Measurements from ENCODE around the gene GGT1. TPM values are rescaled to one million over a fixed set of nuclear protein-coding genes. Genes with fewer than 3 reads are reported as not detected.
"Not testable (repeated sequence)": the region's sequence is repeated elsewhere in the genome, so short reads cannot be mapped to it uniquely, and the experiment has no call there.

Gene GGT1
- total RNA-seq, 2 experiments from 2014 or later, result 40.5 to 42.0 TPM

- POLR2A ChIA-PET, result no interaction called here
Observed at GRCh38 chr22:24582056-24582814, 20.8 kb upstream of the GGT1 start.

GRCh38 chr22:24583221-24584165 is 19.5 kb upstream of the GGT1 start:
- ChIA-PET POLR2A (no interaction called here), CTCF (no interaction called here)

More at GRCh38 chr22:24582056-24582814, 20.8 kb upstream of the GGT1 start:
- CTCF ChIA-PET, result no interaction called here

GRCh38 chr22:24584166-24584790 is 18.7 kb upstream of the GGT1 start:
- POLR2A ChIA-PET, result no interaction called here
- CTCF ChIA-PET, result no interaction called here

GRCh38 chr22:24584871-24585411 is 18.1 kb upstream of the GGT1 start:
- POLR2A ChIA-PET, result no interaction called here

GRCh38 chr22:24585461-24585860 is 17.5 kb upstream of the GGT1 start:
- POLR2A ChIA-PET, result no interaction called here
- CTCF ChIA-PET, result no interaction called here

More at GRCh38 chr22:24584871-24585411, 18.1 kb upstream of the GGT1 start:
- CTCF ChIA-PET, result no interaction called here

- ChIA-PET CTCF (no interaction called here), POLR2A (no interaction called here)
Observed at GRCh38 chr22:24585927-24586546, 17.0 kb upstream of the GGT1 start.

- ChIA-PET POLR2A (interaction anchor here (0.5 kb wide), 1 partner anchor 17 kb away, joined by 3 read pairs; no protein-coding TSS in a partner anchor), CTCF (no interaction called here)
Observed at GRCh38 chr22:24587251-24587650, 15.7 kb upstream of the GGT1 start.

- CTCF ChIA-PET, result no interaction called here
- POLR2A ChIA-PET, result no interaction called here
Observed at GRCh38 chr22:24587948-24588347, 15.0 kb upstream of the GGT1 start.

- CTCF ChIA-PET, result no interaction called here
- POLR2A ChIA-PET, result no interaction called here
Observed at GRCh38 chr22:24588381-24588756, 14.6 kb upstream of the GGT1 start.

- CTCF ChIA-PET, result no interaction called here
- POLR2A ChIA-PET, result no interaction called here
Observed at GRCh38 chr22:24588757-24589481, 14.1 kb upstream of the GGT1 start.

GRCh38 chr22:24589518-24590030 is 13.4 kb upstream of the GGT1 start:
- POLR2A ChIA-PET, result no interaction called here
- CTCF ChIA-PET, result no interaction called here

- ChIA-PET CTCF (no interaction called here), POLR2A (no interaction called here)
Observed at GRCh38 chr22:24590596-24591173, 12.3 kb upstream of the GGT1 start.

GRCh38 chr22:24591286-24591830 is 11.6 kb upstream of the GGT1 start:
- POLR2A ChIA-PET, result no interaction called here
- CTCF ChIA-PET, result no interaction called here

- ChIA-PET CTCF (no interaction called here), POLR2A (no interaction called here)
Observed at GRCh38 chr22:24592058-24592850, 10.7 kb upstream of the GGT1 start.

- CTCF ChIA-PET, result no interaction called here
- POLR2A ChIA-PET, result no interaction called here
Observed at GRCh38 chr22:24592851-24593558, 10.0 kb upstream of the GGT1 start, which contains the start of gene LRRC75B. Gene LRRC75B, minus strand, starts transcription at chr22:24593073. Its CDS starts 34 bp downstream, at chr22:24593039.

GRCh38 chr22:24593559-24593835 is 9.5 kb upstream of the GGT1 start:
- POLR2A ChIA-PET, CTCF ChIA-PET: not testable (repeated sequence)

- CTCF ChIA-PET, result no interaction called here
- POLR2A ChIA-PET, result no interaction called here
Observed at GRCh38 chr22:24593836-24594568, 9.0 kb upstream of the GGT1 start.

Measured in activated CD8-positive, alpha-beta memory T cell treated with anti-CD3 and anti-CD28 coated beads for 36 hours (primary cell).